HG03060 (cell line): Measurements from ENCODE around the gene GPBAR1.

Source experiments
- ATAC-seq: cut with Tn5 transposase; IDR thresholded peaks from one replicate; pipeline ENCODE4 v1.9.1; 2021; ENCODE audit warnings: low read depth, moderate number of reproducible peaks; ENCODE audit not compliant: unreplicated experiment

The GPBAR1 gene

DNA sequence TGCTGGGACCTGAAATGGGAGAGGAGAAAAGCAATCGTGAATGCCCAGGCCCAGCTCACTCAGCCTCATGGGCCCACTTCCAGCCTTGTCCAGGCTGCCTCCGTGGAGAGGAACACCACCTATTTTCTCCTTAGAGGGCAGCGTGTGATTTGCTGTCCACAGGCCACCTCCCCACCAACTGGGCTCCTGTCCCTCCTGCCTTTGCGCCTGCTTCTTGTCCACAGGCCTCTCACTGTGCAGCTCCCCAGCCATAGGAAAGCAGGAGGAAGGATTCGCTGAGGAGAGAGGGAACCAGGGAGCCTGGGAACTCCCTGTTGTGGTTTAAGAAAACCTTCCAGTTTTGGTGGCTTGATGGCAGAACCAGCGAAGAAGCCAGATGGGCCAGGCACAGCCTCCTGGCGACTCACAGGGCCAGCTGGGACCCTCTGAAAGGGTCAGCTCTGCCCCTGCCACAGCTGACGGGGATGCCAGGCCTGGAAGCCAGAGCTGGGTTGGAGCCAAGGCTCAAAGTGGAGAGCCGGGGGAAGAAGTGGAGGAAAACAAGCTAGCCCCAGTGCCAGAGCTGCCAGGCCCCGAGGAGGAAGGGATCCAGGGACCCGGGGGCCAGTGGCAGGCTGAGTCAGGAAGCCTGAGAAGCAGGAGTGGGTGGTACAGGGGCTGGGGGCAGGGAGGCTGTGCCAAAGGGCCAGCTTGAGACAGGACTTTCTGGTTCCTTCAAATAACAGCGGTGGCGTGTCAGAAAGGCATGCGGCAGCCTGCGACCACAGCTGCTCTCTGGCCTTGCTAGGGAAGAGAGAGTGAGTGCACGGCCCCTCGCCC is 21.6 kb downstream of the GPBAR1 start:
- no peak for ATAC-seq

DNA sequence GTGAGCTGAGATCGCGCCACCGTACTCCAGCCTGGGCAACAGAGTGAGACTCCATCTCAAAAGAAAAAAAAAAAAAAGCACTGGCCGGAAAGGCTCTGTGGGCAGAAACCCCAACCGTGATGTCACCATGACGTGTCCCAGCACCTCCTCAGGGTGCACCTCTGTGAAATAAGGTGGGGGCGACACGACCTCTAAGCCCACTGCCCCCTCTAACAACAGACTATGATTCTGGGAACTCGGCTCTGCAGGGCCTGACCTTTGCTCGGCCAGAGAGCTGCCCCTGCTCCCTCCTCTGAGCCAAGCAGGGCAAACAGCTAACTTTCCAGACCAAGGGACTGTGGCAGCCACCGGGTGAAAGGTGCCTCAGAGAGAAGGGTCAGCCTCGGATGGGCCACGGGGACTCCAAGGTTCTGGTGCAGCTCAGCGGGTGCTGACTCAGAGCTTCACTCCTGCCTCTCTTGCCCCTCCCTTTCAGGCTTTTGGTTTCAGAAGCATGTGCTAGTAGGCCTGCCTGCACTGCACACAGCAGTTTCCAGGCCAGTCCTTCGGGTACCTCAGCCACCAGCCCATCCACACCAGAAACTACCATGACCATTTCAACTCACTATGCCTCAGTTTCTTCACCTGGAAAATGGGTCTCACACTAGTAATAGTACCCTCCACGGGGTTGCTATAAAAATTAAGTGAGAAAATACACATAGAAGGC is 23.4 kb downstream of the GPBAR1 start:
- ATAC-seq: no peak

DNA sequence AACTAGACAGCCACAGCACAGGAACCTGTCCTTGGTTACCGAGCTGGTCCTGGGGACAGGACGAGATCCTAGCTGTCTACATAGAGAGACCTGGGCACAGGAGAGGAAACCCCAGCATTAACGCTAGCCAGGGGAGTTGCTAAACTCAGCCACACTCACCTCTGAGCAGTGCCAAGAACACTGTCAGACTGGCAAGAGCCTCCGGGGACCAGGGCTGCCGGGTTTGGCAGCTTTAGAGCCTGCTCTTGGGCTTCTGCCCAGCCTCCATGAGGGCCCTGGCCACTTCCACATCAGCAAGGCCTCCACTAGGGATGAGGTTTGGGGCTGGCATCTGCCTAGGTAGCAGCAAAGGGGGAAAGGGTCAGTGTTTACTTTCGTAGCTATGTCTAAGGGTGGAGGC is 24.8 kb downstream of the GPBAR1 start:
- no peak for ATAC-seq

DNA sequence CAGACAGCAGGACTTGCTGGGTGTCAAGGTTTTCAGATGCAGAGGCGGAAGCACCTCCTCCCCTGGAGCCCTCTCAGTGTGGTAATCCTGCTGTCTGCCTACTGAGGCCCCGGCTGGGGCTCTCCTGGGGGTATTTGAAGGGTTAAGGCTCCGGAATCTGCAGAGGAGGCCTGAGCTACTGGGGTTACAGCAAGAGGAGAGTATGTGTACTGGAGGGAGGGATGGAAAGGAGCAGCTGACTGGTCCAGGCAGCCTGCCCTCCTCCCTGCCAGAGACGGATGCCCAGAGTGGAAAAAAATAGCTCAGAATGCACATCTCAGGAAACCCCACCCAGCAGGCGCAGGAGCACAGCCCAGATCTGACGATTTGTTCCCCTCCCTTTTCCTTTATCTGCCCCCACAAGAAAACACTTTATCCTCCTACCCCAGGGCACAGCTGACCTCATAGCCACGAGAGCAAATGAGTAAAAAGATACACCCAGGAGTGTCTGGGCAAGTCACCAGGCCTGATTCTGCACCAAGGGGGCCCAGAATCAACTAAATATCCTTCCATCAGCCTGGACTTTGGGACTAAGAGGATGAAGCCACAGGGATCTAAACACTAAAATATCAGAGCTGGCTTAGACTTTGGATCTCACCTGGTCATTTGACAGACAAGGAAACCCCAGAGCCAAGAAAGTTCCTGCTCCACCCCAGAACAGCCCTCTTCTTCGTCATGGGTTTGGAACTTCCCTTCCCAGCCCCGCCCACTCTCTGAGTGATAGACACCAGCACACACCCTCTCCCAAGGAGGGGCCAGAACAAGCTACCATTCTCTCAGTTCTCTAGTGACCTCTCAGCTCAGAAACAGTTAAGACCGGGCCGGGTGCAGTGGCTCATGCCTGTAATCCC is 26.0 kb downstream of the GPBAR1 start:
- no peak for ATAC-seq

DNA sequence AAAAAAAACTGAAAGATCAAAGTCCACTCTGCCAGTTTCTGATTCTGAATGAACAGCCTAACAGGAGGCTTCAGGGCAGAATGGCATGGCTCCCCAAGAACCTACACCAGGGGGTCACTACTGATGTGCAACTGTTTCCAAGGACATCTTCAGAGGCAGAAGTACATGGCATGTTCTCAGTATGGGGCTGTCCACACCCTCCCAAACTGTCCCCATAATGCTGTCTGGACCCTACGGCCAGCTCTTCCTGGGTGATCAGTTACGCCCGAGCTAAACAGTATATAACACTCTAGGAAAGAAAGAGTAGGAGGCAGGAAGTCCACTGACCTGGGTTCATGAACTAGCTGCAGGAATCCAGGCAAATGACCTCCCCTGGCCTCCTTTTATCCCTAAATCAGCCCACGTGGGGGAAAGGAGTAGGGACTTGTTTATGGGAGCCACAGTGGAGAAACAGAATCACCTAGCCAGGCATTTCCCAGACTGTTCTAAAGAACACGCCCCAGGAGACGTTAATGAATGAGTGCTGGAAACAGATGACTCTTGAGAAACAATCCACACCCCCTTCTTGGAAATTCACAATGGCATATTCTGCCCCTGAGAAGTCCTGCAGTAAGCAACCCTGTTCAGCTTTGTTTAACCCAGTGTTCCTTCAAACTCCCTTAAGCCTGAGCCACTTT is 29.0 kb downstream of the GPBAR1 start:
- no peak for ATAC-seq

DNA sequence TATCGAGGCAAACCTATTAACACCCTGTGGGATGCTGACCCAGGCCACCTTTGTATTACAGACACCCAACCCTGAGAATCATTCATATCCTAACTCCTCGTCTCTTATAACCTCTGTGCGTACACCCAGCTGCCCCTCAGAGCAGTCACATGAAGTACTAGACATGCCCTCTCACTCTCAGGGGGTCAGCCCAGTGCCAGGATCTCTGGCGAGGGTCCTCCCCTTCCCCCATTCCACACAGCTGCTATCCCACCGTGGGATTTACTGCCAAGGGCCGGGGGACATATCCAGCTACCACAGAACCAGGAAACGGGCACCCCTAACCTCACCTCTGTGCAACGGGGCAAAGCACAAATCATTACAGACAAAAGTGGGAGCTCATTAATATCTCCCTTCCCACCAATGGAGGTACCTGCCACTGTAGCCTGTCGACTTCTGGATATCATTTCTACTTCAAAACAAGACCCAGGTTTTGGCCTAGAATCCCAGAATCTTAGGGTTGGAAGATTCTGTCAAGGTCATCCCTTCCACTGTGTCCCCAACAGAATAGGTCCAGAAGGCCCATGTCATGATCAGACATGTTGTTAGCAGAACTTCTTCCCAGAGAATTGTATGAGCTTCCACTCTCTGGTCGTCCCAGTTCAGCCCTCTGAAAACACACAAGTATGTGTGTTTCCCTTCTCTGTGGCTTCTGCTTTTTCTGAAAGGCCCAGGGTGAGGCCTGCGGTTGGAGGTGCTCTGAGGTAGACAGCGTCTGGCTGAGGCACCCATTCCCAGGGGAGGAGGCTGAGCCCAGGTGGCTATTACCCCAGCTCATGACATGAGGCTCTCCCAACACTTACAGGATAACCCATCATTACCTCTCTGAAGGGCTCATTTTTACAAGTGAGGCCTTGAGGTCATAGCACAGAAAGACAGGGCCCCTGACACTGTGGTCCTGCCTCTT is 29.8 kb downstream of the GPBAR1 start:
- peak; percentile 37 for ATAC-seq

DNA sequence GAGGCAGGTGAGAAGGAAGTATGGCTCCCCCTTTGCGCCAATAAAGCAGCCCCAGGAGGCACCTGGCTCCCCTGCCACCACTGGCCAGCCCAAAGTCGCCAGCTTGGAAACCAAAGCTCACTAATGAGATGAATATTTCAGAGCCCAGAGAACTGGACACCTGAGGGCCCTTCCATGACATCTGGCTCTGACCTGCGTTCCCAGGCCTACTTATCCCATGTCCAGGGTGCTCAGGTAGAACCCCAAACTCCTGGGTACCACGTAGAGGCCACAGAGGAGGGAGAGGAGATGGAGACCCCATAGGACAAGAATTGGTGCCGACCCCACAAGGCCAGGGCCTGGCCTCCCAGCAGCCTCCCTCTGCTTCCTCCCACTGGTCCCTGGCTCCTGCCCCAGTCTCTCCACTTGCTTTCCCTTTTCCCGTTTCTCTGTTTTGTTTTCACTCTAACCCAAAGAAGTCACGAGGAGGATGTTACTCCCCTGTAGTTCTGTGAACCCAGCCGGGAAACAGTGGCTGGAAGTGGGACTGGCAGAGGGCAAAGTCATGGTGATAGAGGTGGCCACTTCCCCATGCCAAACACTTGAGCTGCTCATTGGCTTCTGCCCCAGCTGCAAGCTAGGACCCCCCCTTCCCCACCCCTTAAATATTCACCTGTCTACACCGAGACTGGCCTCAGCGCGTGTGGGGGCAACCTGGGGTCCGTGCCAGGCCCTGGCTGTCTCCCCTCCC is 30.7 kb downstream of the GPBAR1 start:
- ATAC-seq: no peak

DNA sequence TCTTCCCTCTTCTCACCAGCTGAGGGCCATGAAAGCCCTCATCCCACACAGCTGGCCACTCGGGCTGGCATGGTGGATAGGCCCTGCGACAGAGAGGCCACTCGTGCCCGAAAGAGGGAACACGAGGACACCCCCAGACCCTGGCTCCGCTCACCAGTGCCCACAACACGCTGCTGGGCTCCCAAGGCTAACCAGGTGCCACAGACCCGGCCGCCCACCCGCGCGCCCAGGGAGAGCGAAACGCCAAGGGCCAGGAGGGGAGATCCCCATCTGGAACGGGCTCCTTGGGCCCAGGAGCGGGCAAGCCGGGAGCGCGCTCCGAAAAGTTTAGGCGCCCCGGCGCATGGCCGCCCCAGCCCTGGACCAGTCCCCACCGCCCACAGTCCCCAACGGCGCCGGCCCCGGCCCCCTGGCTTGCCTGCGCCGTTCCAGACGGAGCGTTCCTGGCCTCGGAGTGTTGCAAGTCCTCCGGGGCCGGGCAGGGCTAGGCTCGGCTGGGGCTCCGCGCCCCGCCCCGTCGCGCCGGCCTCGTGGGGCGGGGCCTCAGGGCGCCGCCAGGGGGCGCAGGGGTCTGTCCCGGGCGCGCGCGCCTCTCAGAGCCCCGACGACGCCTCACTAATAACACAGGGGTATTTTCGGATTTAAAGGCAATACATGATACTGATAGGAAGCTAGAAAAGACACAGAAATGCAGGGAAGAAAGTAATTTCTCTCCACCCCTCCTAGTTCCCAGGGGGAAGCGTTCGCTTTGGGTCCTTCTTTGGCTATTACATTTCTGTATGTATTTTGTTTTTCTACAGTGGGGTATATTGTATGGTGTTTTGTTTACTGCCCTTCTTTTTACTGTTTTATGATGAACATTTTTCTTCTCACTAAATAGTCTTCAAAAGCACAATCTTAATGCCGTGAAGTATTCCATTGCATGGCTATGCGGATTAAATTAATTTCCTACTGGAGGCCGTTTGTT is 31.5 kb downstream of the GPBAR1 start, which contains the start of gene TMBIM1:
TSS of gene TMBIM1 (minus strand) at position 456 of the 967 bp plus-strand sequence. CDS start 10,362 bp downstream, outside the sequence.
- ATAC-seq: peak; percentile 26

DNA sequence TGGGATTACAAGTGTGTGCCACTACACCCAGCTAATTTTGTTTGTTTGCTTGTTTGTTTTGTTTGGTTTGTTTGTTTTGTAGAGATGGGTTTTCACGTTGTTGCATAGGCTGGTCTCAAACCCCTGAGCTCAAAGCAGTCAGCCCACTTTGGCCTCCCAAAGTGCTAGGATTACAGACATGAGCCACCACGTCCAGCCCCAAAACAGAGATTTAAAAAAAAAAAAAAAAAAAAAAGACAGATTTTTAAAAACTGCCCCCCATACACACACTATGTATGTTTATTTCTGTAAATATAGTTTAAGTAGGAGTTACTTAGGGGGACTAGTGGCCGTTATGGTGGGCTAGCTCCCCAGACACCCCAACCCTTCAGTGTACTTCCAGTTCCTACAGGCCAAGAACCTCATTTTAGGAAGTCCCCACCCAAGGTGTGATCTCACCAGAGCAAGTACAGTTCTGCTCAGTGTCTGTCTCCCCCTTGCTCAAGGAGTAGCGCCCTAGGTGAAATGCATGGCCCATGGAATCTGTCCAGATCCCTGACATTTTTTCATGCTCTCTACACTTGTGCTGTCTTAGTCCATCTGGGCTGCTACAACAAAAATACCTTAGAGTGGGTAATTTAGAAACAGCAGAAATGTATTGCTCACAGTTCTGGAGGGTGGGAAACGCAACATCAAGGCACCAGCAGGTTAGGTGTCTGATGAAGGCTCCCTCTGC is 33.1 kb downstream of the GPBAR1 start:
- no peak for ATAC-seq

DNA sequence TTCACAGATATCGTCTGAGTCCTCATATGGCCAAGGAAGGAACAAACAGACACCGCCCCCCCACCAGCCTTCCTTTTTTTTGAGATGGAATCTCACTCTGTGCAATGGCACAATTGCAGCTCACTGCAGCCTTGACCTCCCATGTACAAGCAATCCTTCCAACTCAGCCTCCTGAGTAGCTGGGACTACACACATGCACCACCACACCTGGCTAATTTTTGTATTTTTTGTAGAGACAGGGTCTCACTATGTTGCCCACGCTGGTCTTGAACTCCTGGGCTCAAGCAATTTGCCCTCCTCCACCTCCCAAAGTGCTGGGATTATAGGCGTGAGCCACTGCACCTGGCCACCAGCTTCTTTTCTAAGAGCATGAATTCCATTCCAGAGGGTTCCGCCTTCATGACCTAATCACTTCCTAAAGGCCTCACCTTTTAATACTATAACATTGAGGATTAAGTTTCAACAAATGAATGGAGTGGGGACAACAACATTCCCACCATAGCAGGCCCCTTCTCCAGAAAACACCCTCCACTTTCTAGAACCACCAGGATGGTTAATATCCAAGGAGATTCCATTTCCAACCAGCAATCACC is 33.7 kb downstream of the GPBAR1 start:
- ATAC-seq: no peak

DNA sequence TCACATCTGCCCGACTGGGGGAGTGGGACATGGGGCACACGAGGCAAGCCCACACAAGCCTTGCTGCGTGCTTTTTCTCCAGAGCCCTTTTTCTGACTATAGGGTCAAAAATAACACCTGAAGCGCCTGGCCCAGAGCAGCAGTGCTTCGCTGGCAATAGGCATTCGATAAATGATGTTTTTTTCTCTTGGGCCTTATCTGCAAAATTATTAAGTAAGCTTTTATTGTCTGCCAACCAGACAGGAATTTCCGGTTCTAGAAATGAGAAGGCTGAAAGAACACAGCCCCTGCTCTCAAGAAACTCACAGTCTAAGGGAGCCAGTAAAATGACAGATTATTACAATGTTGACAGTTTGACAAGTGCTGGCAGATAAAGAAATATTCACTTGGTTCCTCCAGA is 34.2 kb downstream of the GPBAR1 start:
- ATAC-seq: no peak

DNA sequence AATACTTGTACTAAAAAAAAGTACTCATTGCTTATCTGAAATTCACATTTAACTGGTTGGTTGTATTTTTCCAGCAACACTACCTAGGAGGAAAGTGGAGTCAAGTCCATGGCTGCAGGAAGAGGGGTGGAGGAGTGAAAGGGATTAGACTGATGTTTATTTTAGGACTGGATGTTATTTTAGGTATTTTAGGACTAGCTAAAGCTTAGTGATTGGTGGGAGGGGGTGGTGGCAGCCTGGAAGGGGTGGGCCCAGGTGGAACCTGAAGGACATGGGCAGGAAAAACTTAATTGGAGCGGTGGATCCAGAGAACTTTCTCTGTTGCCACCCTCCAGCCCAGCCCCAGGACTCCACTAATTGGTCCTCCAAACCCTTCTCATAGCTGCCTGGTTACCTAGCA is 35.4 kb downstream of the GPBAR1 start:
- no peak for ATAC-seq

DNA sequence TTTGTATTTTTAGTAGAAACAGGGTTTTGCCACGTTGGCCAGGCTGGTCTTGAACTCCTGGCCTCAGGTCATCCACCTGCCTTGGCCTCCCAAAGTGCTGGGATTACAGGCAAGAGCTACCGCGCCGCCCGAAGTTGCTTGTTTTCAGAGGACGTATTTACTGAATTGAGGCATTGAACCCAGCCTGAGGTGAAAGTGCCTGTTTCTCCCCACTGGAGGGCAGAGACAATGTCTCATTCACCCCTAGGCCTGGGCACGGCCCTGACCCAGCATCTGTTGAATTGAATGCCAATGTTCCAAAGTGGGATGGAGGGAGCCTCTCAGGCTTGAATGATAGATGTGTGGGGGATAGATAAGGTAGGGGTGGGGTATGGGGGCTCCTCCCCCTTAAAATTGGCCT is 36.0 kb downstream of the GPBAR1 start:
- no peak for ATAC-seq

DNA sequence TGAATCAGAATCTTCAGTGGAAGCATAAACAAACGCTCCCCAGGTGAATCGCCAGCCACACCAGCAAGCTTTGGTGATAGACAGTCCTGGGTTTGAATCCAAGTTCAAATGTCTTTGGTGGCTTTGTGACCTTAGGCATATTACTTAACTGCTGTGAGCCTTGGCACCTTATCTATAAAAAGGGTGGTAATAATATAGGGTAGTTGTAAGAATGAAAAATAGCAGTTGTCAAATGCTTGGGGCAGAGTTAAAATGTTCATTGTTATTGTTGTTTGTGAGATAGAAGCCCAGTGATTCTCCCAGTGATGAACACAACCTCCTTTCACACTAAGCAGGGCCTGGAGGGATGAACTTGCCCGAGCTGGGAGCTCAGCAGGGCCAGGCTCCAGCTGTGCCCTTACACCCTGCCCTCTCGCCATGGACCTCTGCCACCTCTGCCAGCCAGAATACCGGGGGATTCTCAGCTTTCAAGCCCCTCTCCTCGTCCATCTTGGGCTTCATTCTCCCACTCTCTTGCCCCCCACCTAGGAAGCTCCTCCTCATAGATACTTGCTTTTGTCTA is 37.6 kb downstream of the GPBAR1 start:
- ATAC-seq: no peak

DNA sequence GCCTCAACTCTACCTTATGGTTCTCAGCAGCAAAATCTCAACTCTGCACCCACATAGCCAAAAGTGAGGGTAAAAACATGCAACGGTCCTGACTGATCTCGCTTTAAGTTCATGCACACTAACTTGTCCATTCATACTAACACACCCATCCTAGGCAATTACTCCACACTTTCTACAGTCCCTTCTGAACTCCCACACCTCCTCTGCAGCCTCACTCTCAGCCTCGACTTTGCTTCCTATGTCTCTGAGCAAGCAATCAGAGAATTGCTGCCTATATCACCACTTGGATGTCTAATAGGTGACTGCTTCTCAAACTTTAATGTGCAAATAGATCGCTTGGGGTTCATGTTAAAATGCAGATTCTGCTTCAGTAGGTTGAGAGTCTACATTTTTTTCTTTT is 39.3 kb downstream of the GPBAR1 start:
- ATAC-seq: no peak

DNA sequence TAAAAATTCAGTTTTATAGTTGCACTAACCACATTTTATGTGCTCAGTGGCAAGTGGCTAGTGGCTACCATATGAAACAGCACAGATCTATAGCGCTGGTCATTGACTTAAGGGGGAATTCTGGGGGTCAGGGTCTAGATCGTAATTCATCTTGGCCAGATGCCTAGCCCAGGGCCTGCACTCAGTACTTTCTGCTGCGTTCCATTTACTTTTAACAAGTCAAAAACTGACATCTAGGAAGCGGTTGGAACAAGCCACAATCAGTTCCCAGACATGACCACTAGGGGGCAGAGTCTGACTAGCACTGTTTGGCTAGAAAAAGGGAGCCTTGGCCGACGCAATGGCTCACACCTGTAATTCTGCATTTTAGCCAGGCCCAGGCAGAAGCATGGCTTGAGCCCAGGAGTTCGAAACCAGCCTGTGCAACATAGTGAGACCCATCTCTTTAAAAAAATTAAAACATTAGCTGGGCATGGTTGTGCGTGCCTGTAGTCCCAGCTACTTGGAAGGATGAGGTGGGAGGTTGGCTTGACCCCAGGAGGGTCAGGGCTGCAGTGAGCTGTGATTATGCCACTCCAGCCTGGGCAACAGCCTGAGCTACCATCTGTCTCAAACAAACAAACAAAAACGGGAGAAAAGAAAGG is 40.5 kb downstream of the GPBAR1 start:
- ATAC-seq: peak; percentile 60
